Inferior parietal cortex (tissue), 1 donor: ENCODE data around the gene CAPN9.

ENCODE experiments used
- DNase-seq: peaks from one replicate; pipeline ENCODE4 v3.0.0-alpha.2; 2016; ENCODE audit errors: extremely low spot score

The CAPN9 gene

DNA sequence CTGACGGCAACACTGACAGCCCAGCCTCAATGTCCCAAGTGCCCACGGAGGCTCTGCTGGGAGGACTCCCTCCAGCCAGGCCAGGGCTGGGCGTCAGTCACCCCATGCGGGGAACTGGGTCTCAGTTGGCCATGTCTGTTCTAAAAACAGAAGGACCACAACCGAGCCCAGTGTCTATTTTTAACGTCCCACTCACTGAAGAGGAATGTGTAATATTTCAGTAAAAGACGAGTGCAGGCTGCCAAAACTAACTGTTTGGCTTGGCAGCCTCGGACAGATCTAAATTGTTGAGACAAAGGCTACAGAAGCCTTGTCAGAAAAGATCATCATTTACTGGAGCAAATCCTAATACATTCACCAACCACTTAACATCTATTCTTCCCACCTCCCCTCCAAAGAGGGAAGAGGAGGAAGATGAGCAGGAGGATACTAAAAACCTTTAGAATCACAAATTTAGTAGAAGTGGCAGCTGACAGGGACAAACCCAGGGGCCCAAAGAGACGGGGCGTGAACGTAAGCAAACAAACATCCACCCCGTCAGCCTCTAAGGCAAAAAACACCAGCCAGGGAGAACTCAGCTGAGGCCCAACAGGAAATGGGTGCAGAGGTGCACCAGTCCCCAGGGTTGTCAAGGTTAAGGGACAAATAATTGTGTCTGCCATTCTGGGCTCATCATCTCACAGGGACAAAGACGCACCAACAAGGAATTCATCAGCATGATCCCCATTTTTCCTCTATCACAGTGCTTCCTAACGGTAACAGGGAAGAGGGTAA lies 102.5 kb downstream of the CAPN9 start:
- DNase-seq = no peak

DNA sequence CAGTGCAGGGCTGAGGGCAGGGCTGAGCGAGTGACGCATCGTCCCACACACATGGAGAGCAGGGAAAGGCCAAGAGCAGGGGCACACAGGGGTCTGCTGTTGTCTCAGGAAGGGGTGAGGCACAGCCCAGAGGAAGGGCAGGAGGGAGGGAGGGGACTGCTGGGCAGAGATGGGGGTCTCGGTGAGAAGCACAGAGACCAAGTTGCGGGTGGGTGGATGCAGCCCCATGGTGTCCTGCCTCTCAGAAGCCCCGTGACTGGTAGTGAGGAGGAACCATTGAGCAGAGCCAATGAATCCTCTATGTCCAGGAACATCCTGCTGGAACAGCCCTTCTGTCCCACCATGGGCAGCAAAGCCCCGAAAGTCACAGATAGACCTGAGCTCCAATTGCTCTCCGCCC lies 103.4 kb downstream of the CAPN9 start:
- DNase-seq = no peak

DNA sequence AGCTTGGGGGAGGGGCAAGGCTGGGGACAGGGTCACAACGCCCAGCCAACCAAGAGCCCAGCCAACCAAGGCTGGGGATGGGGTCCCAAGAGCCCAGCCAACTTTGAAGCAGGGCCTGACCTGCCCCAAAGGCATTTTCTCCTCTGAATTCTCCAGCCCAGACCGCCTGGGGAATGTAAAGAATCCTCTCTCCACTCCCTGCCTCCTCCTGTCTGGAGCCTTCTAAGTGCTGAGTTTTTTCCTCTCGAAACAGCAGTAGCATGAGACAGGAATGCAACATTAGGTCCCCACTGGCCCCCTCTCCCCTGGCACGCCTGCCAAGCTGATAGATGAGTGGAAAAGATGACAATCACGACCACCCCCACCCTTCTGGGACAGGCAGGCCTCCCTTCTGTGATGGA lies 104.1 kb downstream of the CAPN9 start:
- no peak for DNase-seq
